HL-60/S4 treated with phorbol 12-myristate 13-acetate at 8.2 ng/mL for 4 days and 3 days (cell line): ENCODE results near the gene CALCB.
"Not testable (repeated sequence)": the region's sequence is repeated elsewhere in the genome, so short reads cannot be mapped to it uniquely, and the experiment has no call there.

Experiments used
- in situ Hi-C: fragments of 300-500 bp; cut with MboI; formaldehyde crosslinking; loops from 2 replicates; pipeline ENCODE4 v1.15.0; 2022; ENCODE audit warnings: low sequenced_read_pairs

CALCB gene

GRCh38 chr11:15073361-15074205 is at the start of gene CALCB:
Gene CALCB, plus strand, starts transcription at chr11:15073593. Its CDS starts 1,126 bp downstream, at chr11:15074719.
- in situ Hi-C loops: no loop called here

GRCh38 chr11:15027011-15027410 is 46.4 kb upstream of the CALCB start:
- in situ Hi-C loops: no loop called here

DNA sequence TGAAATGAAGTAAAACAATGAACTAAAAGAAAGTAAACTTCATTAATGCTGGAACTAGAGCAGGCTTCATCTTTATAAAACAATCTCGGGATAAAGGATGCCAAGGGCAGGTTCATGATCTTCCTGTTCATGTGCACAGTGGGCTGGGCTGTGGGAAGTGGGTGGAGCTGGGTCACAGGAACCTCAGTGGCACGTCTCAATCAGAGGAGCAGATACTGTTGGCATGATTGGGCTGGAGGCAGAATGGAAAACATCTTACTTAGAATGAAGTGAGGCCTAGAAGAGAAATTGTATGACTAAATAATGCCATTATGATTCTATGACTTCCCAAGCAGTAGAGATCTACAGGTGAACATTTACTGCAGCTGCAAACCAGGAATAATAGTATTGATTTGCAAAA is 45.4 kb upstream of the CALCB start:
- in situ Hi-C loops: no loop called here

- in situ Hi-C loops: no loop called here
Observed at GRCh38 chr11:15028379-15028778, 45.0 kb upstream of the CALCB start.

- in situ Hi-C loops: not testable (repeated sequence)
Observed at GRCh38 chr11:15031945-15032344, 41.4 kb upstream of the CALCB start.

DNA sequence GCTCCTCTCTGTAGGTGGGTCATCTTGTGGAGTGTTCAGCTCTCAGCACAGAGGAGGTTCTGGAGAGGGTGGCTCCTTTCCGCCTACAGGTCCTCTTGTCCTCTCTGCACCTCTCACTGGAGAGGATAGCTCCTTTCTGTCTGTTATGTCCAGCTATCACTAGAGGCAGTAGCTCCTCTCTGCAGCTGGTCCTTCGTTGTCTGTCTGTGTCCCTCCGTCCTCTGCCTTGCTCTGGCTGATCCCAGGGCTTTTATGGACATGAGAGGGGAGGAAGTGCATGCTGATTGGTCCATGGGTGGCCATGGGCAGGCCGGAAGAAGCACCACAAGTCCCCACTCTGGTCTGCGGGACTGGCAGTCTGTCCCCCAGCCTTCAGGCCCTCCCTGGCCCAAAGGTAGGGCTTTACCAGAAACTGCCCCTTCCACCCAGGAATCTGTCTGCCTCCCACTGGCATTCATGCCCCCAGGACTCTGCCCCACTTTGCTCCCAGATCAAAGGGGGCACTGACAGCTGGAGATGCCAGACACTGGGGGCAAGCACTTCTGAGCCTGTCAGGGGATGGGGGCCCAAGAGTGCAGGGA is 38.6 kb upstream of the CALCB start:
- in situ Hi-C loops: no loop called here

DNA sequence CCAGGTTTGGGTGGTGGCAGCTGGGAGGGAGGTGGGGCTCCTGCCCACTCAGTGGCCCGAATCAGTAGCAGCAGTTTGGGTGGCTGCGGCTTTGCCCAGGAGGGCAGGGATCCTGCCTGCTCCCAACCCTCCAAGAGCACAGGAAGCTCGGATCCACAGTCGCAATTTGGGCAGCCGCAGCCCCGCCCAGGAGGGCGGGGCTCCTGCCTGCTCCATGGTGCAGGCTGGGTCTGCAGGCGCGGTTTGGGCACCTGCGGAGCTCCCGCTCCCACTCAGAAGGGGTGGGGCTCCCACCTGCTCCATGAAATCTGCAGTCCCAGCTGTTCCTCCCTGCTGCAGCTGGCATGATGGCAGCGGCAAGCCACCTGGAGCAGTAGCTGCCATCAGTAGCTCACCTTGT is 38.1 kb upstream of the CALCB start:
- in situ Hi-C loops: no loop called here

DNA sequence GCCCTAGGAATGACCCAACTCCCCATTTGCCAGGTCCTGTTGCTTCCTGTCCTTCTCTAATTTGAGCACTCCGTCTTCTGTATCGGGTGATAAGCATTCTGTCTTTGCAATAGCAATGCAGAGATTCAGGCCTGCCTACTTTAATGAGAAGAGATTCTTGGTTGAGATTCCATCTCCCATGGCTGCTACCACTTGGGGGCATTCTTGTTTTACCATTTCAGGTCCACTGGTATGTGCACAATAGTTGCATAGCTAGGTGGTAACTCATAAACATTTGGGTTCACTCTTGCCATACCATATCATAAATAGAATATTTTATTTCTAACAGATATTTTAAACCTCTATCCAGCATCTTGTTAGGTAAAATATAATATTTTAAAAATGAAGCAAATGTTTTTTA is 34.4 kb upstream of the CALCB start:
- in situ Hi-C loops: no loop called here

DNA sequence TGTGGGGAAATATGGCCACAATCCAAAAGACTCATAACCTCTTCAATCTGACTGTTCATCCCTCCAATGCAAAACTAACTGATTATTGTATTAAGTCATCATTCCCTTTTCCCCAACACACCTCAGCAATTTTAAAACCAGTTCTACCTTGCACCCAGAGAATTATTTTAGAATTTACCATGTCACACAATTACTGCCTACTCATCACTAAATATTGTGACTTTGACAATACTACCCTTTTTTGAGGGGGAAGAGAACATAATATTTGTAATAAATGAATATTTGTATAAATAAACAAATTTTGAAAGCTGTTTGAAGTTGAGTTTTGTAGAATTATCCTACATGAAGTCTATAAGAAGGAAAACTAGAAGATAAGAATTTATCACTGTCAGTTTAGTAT is 28.2 kb upstream of the CALCB start:
- in situ Hi-C loops: no loop called here

DNA sequence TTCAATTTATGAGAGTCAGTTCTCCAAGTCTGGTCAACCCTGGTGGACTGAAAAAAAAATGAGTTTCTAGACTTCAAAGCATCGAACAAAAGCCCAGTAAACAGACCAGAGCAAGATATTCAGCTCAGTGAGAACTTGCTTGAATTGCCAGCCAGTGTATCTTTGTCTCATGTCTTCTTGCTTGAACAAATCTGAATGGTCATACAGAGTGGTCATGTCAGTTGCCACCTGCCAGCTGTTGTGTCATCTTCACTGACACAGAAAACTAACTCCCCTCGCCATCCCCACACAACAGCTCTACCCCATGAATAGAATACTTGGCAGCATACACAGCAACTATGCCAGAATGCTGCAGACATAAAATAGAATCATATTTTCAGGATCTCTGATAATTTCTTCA is 27.5 kb upstream of the CALCB start:
- in situ Hi-C loops: no loop called here

DNA sequence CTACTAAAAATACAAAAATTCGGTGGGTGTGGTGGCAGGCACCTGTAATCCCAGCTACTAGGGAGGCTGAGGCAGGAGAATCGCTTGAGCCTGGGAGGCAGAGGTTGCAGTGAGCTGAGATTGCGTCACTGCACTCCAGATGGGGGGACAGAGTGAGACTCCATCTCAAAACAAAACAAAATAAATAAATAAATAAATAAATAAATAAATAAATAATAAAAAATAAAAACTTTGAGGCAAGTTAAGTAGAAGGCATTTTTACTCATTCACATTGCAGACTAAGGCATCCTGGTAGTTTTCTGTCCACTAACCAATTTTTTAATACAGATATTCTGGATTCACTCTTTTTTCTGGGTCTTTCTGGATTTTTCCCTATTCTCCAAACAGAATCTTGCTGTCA is 26.7 kb upstream of the CALCB start:
- in situ Hi-C loops: not testable (repeated sequence)

DNA sequence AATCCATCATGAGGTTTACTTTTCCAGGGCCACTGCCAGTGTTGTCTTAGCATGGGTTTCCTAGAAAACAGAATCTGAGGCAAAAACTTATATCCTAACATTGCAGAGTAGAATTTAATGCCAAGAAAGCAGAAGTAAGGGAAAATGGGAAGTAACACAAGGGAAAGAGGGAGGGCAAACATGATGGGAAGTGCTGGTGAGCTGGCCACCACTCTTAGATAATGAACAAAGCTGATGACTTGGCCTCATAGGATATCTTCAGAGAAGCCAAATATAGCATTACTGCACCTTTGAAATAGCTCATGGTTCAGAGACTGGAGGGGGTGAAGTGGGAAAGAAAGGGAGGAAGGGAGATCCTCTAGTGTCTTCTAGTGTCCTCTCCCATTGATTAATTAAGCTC is 24.8 kb upstream of the CALCB start:
- in situ Hi-C loops: no loop called here

- in situ Hi-C loops: no loop called here
Observed at GRCh38 chr11:15053191-15053685, 20.2 kb upstream of the CALCB start.

GRCh38 chr11:15055620-15056356 is 17.6 kb upstream of the CALCB start:
- in situ Hi-C loops: no loop called here

DNA sequence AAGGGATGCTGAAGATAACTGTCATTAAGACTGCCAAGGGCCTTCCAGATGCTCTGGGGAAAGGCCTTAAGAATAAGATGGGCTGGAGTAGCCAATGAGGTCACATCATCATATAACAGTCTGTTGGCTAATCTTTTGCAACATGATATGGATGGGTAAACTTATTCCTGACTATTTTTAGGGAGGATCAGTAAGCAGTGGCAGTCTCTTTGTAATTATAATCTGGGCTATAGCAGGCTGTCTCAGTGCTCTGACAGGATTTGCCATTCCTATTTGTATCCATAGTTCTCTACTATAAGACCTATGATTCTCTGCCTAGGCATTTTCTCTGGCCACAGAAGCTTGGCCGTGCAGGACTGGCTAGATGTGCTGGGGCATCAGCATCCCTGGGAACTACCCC is 16.1 kb upstream of the CALCB start:
- in situ Hi-C loops: no loop called here

- in situ Hi-C loops: no loop called here
Observed at GRCh38 chr11:15059132-15059915, 14.1 kb upstream of the CALCB start.

DNA sequence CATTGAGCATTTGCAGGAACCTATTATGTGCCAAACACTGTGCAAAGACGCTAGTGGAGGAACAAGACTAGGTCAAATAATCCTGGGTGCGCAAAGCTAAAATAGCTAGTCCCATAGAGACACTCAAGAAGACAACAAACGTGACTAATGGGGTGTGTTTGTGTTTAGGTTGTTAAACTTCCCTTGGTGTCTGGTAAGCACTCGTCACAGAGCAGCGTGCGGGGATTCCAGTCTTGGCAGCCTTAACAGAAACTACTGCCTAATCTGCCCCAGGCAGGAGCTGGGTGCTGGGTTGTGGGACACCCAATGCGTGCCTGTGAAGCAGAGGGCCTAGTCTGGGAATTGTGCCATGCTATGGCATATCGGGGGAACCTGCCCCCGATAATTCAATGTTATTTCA is 10.8 kb upstream of the CALCB start:
- in situ Hi-C loops: no loop called here

- in situ Hi-C loops: not testable (repeated sequence)
Observed at GRCh38 chr11:15069751-15070150, 3.6 kb upstream of the CALCB start.

- in situ Hi-C loops: no loop called here
Observed at GRCh38 chr11:15071556-15072255, 1.7 kb upstream of the CALCB start.

DNA sequence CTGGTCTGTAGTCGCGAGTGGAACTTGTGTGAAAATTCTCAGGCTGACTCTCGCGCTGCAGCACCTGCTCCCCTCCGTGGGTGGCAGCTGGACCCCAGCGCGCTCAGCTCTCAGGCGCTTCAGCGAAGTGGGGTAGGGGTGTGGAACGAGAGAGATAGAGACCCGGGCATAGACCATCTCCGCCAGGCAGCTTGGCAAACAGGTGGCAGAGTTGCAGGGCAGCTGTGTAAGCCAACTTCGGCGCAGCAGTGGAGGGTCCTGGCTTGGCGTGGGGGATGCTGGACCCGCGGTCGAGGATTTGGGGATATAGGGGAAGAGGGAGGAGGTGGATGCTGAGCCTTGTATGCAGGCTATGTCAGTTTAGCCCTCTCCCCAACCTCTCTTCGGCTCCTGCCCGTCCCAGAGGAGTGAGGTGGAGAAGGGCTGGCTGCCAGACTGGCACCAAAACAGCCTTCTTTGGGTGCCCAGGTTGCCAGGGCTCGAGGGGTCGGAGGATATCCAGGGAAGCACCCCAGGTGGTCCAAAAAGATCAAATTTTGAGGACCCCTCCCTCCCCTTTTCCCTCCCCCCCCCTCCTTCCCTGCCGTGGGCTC is 746 bp upstream of the CALCB start:
- in situ Hi-C loops: no loop called here
